ENCODE measurements around the gene HYAL4. TPM values are rescaled to one million over a fixed set of nuclear protein-coding genes. Genes with fewer than 3 reads are reported as not detected.

The HYAL4 gene
- total and polyA plus RNA-seq, 5 donors from 2014 or later: not detected

DNA sequence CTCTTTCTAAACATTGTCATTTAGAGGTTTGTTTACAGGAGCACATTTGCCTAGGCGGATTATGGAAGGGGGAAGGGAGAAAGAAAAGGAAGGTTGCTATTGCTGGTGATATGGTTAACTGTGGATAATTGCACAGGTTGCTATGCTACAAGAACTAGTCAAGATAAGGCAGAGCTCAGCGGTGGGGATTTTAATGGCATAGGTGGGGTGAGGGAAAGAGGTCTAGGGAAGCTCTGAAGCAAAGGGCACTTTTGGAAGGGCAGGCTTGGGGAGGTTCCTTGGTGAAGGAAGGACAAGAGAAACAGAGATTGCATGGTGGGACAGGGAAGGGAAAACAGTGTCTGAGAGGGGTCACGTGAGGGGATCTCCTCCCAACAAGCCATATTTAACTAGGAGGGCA is 19.5 kb downstream of the HYAL4 start:
- Mint-ChIP-seq H3K27me3 (peaks cover 15% of the 10 kb centered on the region), H3K27ac (no peak overlapping the region), H3K4me1 (no peaks in the 10 kb centered on the region), H3K4me3 (no peak overlapping the region), H3K9me3 (peaks cover 0 to 3% (median 0%) of the 10 kb centered on the region in 7 donors), H3K36me3 (no peaks in the 10 kb centered on the region)
- DNase-seq (no peak), ATAC-seq (ENCODE audit: low read depth in 2 of 2) (no peak)
- H3K4me1 ChIP-seq (ENCODE audit: control insufficient read depth, insufficient read depth, low read length, poor library complexity, severe bottlenecking): no peaks in the 10 kb centered on the region
- no peak overlapping the region for H3K27ac ChIP-seq (ENCODE audit: insufficient read depth, low read length, poor library complexity, severe bottlenecking)
- H3K36me3 ChIP-seq (ENCODE audit: control insufficient read depth, insufficient read depth, low read length): no peaks in the 10 kb centered on the region
- no peaks in the 10 kb centered on the region for H3K9me3 ChIP-seq (ENCODE audit: control insufficient read depth in 2 of 2, low read length in 2 of 2)
- H3K27me3 ChIP-seq (ENCODE audit: control insufficient read depth, insufficient read depth, low read length): no peaks in the 10 kb centered on the region
- no peak overlapping the region for H3K4me3 ChIP-seq (ENCODE audit: low read depth, low read length)

DNA sequence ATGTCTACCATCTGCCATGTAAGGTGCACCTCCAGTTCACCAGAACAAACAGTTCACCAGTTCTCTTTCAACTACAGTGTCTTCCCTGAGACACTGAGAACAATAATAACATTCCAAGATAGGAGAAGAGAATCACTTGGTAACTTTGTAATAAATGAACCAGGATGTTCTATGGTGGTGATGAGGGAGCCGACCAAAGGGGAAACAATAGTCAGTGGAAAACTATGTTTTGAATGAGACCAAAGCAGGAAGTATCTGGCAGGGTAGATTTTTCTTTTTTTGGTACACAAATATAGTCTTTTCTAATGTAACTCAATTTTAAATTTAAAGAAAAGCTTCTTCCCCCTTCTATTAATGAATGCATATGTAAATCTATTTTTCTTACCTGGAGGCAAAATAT is 20.0 kb downstream of the HYAL4 start:
- ATAC-seq (ENCODE audit: low read depth in 2 of 2) (no peak), DNase-seq (no peak)
- Mint-ChIP-seq H3K4me1 (no peaks in the 10 kb centered on the region), H3K27ac (no peak overlapping the region), H3K4me3 (no peak overlapping the region), H3K9me3 (peaks cover 0 to 3% (median 0%) of the 10 kb centered on the region in 7 donors), H3K27me3 (peaks cover 15% of the 10 kb centered on the region), H3K36me3 (no peaks in the 10 kb centered on the region)
- Histone ChIP-seq H3K9me3 (ENCODE audit: control insufficient read depth in 2 of 2, low read length in 2 of 2) (no peaks in the 10 kb centered on the region), H3K27me3 (ENCODE audit: control insufficient read depth, insufficient read depth, low read length) (no peaks in the 10 kb centered on the region), H3K36me3 (ENCODE audit: control insufficient read depth, insufficient read depth, low read length) (no peaks in the 10 kb centered on the region), H3K4me1 (ENCODE audit: control insufficient read depth, insufficient read depth, low read length, poor library complexity, severe bottlenecking) (no peaks in the 10 kb centered on the region), H3K4me3 (ENCODE audit: low read depth, low read length) (no peak overlapping the region), H3K27ac (ENCODE audit: insufficient read depth, low read length, poor library complexity, severe bottlenecking) (no peak overlapping the region)

DNA sequence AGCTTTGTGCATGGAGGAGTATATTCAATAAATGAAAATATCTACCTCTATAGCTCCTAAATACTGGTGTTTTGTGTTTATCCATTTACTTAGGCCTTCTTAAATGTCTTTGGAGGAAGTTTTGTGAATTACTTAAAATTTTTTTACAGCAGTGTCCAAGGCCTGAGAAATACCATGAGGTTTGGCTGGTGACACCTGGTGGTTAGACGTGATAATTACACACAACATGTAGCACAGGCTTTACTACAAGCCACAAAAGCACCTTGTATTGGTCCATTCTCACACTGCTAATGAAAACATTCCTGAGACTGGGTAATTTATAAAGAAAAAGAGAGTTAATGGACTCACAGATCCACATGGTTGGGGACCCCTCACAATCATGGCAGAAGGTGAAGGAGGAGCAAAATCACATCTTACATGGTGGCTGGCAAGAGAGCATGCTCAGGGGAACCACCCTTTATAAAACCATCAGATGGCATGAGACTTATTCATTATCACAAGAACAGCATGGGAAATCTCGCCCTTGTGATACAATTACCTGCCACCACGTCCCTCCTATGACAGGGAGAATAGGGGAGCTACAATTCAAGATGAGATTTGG is 20.6 kb downstream of the HYAL4 start:
- no peaks in the 10 kb centered on the region for H3K9me3 ChIP-seq (ENCODE audit: control insufficient read depth in 2 of 2, low read length in 2 of 2)
- DNase-seq (peak; percentile 16 to 73 (median 45)), ATAC-seq (ENCODE audit: low read depth in 2 of 2) (peak; percentile 61 to 77)
- no peak overlapping the region for H3K27ac ChIP-seq (ENCODE audit: insufficient read depth, low read length, poor library complexity, severe bottlenecking)
- no peak overlapping the region for H3K4me3 ChIP-seq (ENCODE audit: low read depth, low read length)
- Mint-ChIP-seq H3K27me3 (peaks cover 15% of the 10 kb centered on the region), H3K4me3 (no peak overlapping the region), H3K9me3 (peaks cover 0 to 3% (median 0%) of the 10 kb centered on the region in 7 donors), H3K36me3 (no peaks in the 10 kb centered on the region), H3K4me1 (no peaks in the 10 kb centered on the region), H3K27ac (peak overlapping the region in 1 of 3 donors; percentile 41)
- H3K27me3 ChIP-seq (ENCODE audit: control insufficient read depth, insufficient read depth, low read length): peaks cover 2% of the 10 kb centered on the region
- H3K36me3 ChIP-seq (ENCODE audit: control insufficient read depth, insufficient read depth, low read length): no peaks in the 10 kb centered on the region
- H3K4me1 ChIP-seq (ENCODE audit: control insufficient read depth, insufficient read depth, low read length, poor library complexity, severe bottlenecking): no peaks in the 10 kb centered on the region

DNA sequence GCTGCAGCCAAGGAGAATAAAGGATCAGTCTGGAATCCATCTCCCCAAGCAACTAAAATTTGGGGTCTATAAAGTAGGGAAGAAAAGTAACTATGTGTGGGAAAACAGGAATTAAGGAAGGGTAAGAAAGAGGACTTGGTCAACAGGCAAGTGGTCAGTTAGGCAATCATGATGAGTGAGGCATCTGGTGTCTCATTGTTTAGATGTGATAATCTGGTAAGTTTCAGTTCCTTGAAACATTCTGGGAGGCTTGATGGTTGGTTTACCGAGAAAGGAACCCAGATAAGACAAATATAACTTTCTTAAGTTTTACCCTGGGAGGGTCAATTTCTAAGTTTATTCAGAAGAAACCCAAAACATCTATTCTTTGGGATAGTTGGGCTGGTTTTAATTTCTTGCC is 22.3 kb downstream of the HYAL4 start:
- no peak for DNase-seq
- no peak overlapping the region for H3K4me3 Mint-ChIP-seq
- no peaks in the 10 kb centered on the region for H3K36me3 Mint-ChIP-seq
- no peak overlapping the region for H3K27ac ChIP-seq (ENCODE audit: insufficient read depth, low read length, poor library complexity, severe bottlenecking)
- H3K27ac Mint-ChIP-seq: no peak overlapping the region
- peaks cover 0 to 3% (median 0%) of the 10 kb centered on the region in 7 donors for H3K9me3 Mint-ChIP-seq
- no peak for ATAC-seq (ENCODE audit: low read depth in 2 of 2)
- no peaks in the 10 kb centered on the region for H3K36me3 ChIP-seq (ENCODE audit: control insufficient read depth, insufficient read depth, low read length)
- peaks cover 4% of the 10 kb centered on the region for H3K27me3 ChIP-seq (ENCODE audit: control insufficient read depth, insufficient read depth, low read length)
- peaks cover 15% of the 10 kb centered on the region for H3K27me3 Mint-ChIP-seq
- no peaks in the 10 kb centered on the region for H3K9me3 ChIP-seq (ENCODE audit: control insufficient read depth in 2 of 2, low read length in 2 of 2)
- no peak overlapping the region for H3K4me3 ChIP-seq (ENCODE audit: low read depth, low read length)
- no peaks in the 10 kb centered on the region for H3K4me1 ChIP-seq (ENCODE audit: control insufficient read depth, insufficient read depth, low read length, poor library complexity, severe bottlenecking)
- peaks cover 0 to under 1% (median 0%) of the 10 kb centered on the region in 4 donors for H3K4me1 Mint-ChIP-seq

DNA sequence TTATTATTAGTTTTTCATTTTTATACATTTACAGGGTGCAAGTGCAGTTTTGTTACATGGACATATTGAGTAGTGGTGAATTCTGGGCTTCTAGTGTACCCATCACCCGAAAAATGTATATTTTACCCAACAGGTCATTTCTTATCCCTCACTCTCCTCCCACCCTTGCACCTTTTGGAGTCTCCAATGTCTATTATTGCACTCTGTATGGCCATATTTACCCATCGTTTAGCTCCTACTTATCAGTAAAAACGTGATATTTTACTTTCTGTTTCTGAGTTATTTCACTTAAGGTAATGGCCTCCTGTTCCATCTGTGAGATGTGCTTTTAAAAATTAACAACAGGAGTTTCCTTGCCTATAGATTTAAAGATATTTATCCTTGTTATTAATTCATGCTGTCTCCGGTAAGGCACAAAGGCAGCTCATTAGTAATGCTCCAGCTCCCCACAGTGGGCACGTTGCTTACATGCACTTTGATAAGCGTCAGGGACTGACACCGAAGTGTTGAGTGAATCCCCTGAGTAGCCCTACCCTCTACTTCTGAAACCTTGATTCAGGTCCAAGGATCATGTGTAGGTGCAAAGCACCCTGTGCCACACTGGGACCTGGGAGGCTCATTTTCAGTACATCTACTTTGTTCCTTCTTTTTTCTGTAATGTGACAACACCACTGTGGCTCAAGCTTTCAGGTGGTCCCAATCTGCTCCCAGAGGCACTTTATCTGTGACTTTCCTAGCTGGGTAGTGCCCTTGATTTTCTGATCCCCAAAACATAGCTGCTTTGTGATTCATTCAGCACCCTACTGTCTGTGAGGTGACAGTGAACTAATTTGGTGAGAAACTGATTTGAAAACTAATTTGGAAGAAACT is 27.3 kb downstream of the HYAL4 start:
- Mint-ChIP-seq H3K27me3 (peaks cover 15% of the 10 kb centered on the region), H3K4me1 (peaks cover 0 to 3% (median 0%) of the 10 kb centered on the region in 4 donors), H3K27ac (no peak overlapping the region), H3K4me3 (no peak overlapping the region), H3K9me3 (no peaks in the 10 kb centered on the region), H3K36me3 (no peaks in the 10 kb centered on the region)
- Histone ChIP-seq H3K27ac (ENCODE audit: insufficient read depth, low read length, poor library complexity, severe bottlenecking) (no peak overlapping the region), H3K4me3 (ENCODE audit: low read depth, low read length) (no peak overlapping the region), H3K4me1 (ENCODE audit: control insufficient read depth, insufficient read depth, low read length, poor library complexity, severe bottlenecking) (no peaks in the 10 kb centered on the region), H3K9me3 (ENCODE audit: control insufficient read depth in 2 of 2, low read length in 2 of 2) (no peaks in the 10 kb centered on the region), H3K27me3 (ENCODE audit: control insufficient read depth, insufficient read depth, low read length) (peaks cover 11% of the 10 kb centered on the region), H3K36me3 (ENCODE audit: control insufficient read depth, insufficient read depth, low read length) (no peaks in the 10 kb centered on the region)
- ATAC-seq (ENCODE audit: low read depth in 2 of 2) (peak; percentile 58 to 68), DNase-seq (peak in 2 of 3 donors; percentile 10 to 46)

DNA sequence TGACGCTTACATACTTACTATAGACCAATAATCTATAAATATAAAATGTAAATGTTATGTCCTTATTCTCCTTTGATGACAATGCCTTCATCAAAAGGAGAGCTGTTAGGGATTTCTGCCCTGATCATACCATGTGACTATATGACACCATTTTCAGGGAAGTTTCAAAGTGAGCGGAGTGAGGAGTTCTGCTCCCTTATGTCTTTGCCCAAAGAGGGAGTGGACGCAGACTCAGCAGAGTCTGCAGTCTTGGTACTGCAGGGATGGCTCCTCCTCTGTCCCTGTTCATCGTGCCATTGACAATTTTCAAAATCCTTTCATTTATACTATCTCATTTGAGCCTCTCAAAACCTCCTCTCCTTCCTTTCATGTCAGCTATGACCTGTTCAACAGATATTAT is 27.9 kb downstream of the HYAL4 start:
- Histone ChIP-seq H3K4me1 (ENCODE audit: control insufficient read depth, insufficient read depth, low read length, poor library complexity, severe bottlenecking) (no peaks in the 10 kb centered on the region), H3K9me3 (ENCODE audit: control insufficient read depth in 2 of 2, low read length in 2 of 2) (no peaks in the 10 kb centered on the region), H3K27me3 (ENCODE audit: control insufficient read depth, insufficient read depth, low read length) (peaks cover 11% of the 10 kb centered on the region), H3K4me3 (ENCODE audit: low read depth, low read length) (no peak overlapping the region), H3K36me3 (ENCODE audit: control insufficient read depth, insufficient read depth, low read length) (no peaks in the 10 kb centered on the region), H3K27ac (ENCODE audit: insufficient read depth, low read length, poor library complexity, severe bottlenecking) (no peak overlapping the region)
- Mint-ChIP-seq H3K27ac (no peak overlapping the region), H3K27me3 (peaks cover 15% of the 10 kb centered on the region), H3K9me3 (no peaks in the 10 kb centered on the region), H3K36me3 (no peaks in the 10 kb centered on the region), H3K4me1 (peaks cover 0 to 3% (median 0%) of the 10 kb centered on the region in 4 donors), H3K4me3 (no peak overlapping the region)
- ATAC-seq (ENCODE audit: low read depth in 2 of 2) (no peak), DNase-seq (no peak)

DNA sequence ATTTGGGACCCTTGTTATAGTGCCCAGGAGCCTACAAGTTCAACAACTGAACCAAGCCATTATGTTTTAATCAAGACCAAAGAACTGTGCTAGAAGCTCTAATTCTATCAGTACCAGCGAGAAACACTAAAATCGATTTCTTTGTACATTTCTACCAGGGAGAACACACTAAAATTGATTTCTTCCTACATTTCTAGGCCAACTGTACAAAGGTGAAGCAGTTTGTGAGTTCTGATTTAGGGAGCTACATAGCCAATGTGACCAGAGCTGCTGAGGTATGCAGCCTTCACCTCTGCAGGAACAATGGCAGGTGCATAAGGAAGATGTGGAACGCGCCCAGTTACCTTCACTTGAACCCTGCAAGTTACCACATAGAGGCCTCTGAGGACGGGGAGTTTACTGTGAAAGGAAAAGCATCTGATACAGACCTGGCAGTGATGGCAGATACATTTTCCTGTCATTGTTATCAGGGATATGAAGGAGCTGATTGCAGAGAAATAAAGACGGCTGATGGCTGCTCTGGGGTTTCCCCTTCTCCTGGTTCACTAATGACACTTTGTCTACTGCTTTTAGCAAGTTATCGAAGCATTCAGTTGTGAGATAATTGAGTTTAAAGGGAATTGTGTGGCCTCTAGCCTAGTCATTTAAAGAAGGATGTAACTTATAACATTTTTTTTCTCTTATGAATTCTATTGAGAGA is 31.7 kb downstream of the HYAL4 start:
- H3K4me1 ChIP-seq (ENCODE audit: control insufficient read depth, insufficient read depth, low read length, poor library complexity, severe bottlenecking): no peaks in the 10 kb centered on the region
- H3K27me3 ChIP-seq (ENCODE audit: control insufficient read depth, insufficient read depth, low read length): peaks cover 9% of the 10 kb centered on the region
- Mint-ChIP-seq H3K27me3 (peaks cover 15% of the 10 kb centered on the region), H3K27ac (no peak overlapping the region), H3K36me3 (no peaks in the 10 kb centered on the region), H3K9me3 (no peaks in the 10 kb centered on the region), H3K4me3 (no peak overlapping the region), H3K4me1 (peaks cover 0 to 3% (median 0%) of the 10 kb centered on the region in 4 donors)
- no peaks in the 10 kb centered on the region for H3K9me3 ChIP-seq (ENCODE audit: control insufficient read depth in 2 of 2, low read length in 2 of 2)
- H3K4me3 ChIP-seq (ENCODE audit: low read depth, low read length): no peak overlapping the region
- DNase-seq (no peak), ATAC-seq (ENCODE audit: low read depth in 2 of 2) (no peak)
- H3K27ac ChIP-seq (ENCODE audit: insufficient read depth, low read length, poor library complexity, severe bottlenecking): no peak overlapping the region
- no peaks in the 10 kb centered on the region for H3K36me3 ChIP-seq (ENCODE audit: control insufficient read depth, insufficient read depth, low read length)
